HG02642 (cell line): ENCODE data around the gene RNF222.
"Not testable (repeated sequence)": the region's sequence is repeated elsewhere in the genome, so short reads cannot be mapped to it uniquely, and the experiment has no call there.

Source experiments
- ATAC-seq: cut with Tn5 transposase; IDR thresholded peaks from one replicate; pipeline ENCODE4 v1.9.1; 2021; ENCODE audit warnings: mild to moderate bottlenecking; ENCODE audit not compliant: unreplicated experiment, poor library complexity

The RNF222 gene

GRCh38 chr17:8350339-8350738 is 47.3 kb downstream of the RNF222 start:
- no peak for ATAC-seq

DNA sequence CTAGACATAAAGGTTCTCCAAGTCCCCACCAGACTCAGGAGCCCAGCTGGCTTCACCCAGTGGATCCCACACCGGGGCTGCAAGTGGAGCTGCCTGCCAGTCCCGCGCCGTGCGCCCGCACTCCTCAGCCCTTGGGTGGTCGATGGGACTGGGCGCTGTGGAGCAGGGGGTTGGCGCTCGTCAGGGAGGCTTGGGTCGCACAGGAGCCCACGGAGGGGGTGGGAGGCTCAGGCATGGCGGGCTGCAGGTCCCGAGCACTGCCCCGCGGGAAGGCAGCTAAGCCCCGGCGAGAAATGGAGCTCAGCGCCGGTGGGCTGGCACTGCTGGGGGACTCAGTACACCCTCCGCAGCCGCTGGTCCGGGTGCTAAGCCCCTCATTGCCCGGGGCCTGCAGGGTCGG is 50.6 kb downstream of the RNF222 start:
- ATAC-seq = not testable (repeated sequence)

GRCh38 chr17:8345951-8346665 is 51.5 kb downstream of the RNF222 start:
- ATAC-seq = no peak

DNA sequence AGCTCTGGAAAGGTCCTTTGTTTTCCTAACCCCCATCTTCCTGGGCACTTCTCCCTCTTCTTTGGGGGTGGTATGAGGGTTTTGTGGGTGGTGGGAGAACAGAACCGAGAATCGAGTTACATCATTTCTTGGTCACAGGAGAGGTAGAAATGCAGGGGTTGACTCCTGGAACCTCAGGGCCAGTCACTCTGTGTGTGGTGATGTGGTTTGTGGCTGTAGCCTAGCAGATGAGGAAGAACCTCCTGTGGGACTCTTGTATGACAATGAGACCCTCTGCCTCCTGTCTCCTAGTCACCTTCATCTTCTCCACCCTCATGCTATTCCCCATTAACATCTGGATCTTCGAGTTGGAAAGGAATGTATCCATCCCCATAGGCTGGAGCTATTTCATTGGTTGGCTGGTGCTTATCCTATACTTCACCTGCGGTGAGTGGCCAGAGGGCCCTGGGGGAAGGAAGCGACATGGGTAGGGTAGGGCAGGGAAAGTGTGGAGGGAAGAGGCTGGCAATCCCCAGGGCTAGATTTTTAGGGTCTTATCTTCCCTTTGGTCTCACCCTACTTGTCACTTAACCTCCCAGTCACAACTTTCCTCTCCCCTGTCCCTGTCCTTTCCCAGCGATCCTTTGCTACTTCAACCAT is 52.5 kb downstream of the RNF222 start:
- ATAC-seq = no peak

- no peak for ATAC-seq
These were observed 56.2 kb downstream of the RNF222 start for GRCh38 chr17:8341456-8341855.
